Calu3 (cell line): ENCODE measurements around the gene DNM1. TPM values are rescaled to one million over a fixed set of nuclear protein-coding genes. Genes with fewer than 3 reads are reported as not detected.

Experiments
- BruUV-seq: library from RNA; stranded (reverse); fragments of 400-500 nt; replicated peaks from 2 replicates; lab custom pipeline; 2021; lab: Mats Ljungman, UMichigan
- CTCF ChIA-PET: fragments of 300-600 bp; sonication (Branson Sonifier 250); formaldehyde crosslinking; loops from one replicate; lab custom pipeline; 2022; ENCODE audit warnings: antibody characterized with exemption; lab: Charles Lee
- DNase-seq: peaks from one replicate; pipeline ENCODE4 v3.0.0; 2022
- H3K27ac Mint-ChIP-seq: one replicate; pipeline ENCODE4 v1.8.0; 2022; ENCODE audit warnings: mixed read lengths; ENCODE audit not compliant: unreplicated experiment
- H3K27me3 Mint-ChIP-seq: one replicate; pipeline ENCODE4 v1.8.0; 2022; ENCODE audit warnings: mixed read lengths; ENCODE audit not compliant: unreplicated experiment
- H3K36me3 Mint-ChIP-seq: one replicate; pipeline ENCODE4 v1.8.0; 2022; ENCODE audit warnings: mild to moderate bottlenecking, moderate library complexity, mixed read lengths; ENCODE audit not compliant: insufficient read depth, unreplicated experiment
- H3K4me1 Mint-ChIP-seq: one replicate; pipeline ENCODE4 v1.8.0; 2022; ENCODE audit warnings: mild to moderate bottlenecking, low read depth, mixed read lengths; ENCODE audit not compliant: unreplicated experiment
- H3K4me3 Mint-ChIP-seq: one replicate; pipeline ENCODE4 v1.8.0; 2022; ENCODE audit warnings: mild to moderate bottlenecking, low read depth, moderate library complexity, mixed read lengths; ENCODE audit not compliant: unreplicated experiment
- H3K9me3 Mint-ChIP-seq: one replicate; pipeline ENCODE4 v1.8.0; 2022; ENCODE audit warnings: low read depth, mixed read lengths; ENCODE audit not compliant: unreplicated experiment
- CTCF ChIP-seq: fragments of 200-600 bp; IDR thresholded peaks from one replicate; pipeline ENCODE4 v1.8.0; 2022; ENCODE audit warnings: antibody characterized with exemption; ENCODE audit not compliant: unreplicated experiment
- intact Hi-C: fragments of 100-400 bp; cut with micrococcal nuclease; formaldehyde crosslinking; loops from one replicate; pipeline ENCODE4 v1.10.0; 2022; ENCODE audit not compliant: unreplicated experiment
- total RNA-seq: library from RNA; stranded (reverse); gene quantifications from 2 replicates; pipeline ENCODE4 v1.2.3, GENCODE V29; 2022

DNM1 gene
- total RNA-seq, 1 experiment from 2014 or later = 40.0 TPM

GRCh38 chr9:128222026-128222425 is 18.8 kb downstream of the DNM1 start:
- no peak for TF ChIP-seq CTCF
- intact Hi-C loops = no loop called here
- CTCF ChIA-PET = no interaction called here
- no peak overlapping the region for H3K4me3 Mint-ChIP-seq
- no peaks in the 10 kb centered on the region for H3K4me1 Mint-ChIP-seq
- H3K36me3 Mint-ChIP-seq = peaks cover 4% of the 10 kb centered on the region
- no peak overlapping the region for H3K27ac Mint-ChIP-seq
- DNase-seq = no peak
- BruUV-seq = no TSS peak
- no peaks in the 10 kb centered on the region for H3K27me3 Mint-ChIP-seq
- H3K9me3 Mint-ChIP-seq = no peaks in the 10 kb centered on the region

- Mint-ChIP-seq H3K9me3 (no peaks in the 10 kb centered on the region), H3K4me1 (no peaks in the 10 kb centered on the region), H3K4me3 (no peak overlapping the region), H3K36me3 (peaks cover 4% of the 10 kb centered on the region), H3K27ac (no peak overlapping the region), H3K27me3 (no peaks in the 10 kb centered on the region)
- no peak for TF ChIP-seq CTCF
- no peak for DNase-seq
- intact Hi-C loops = no loop called here
- CTCF ChIA-PET = no interaction called here
- no TSS peak for BruUV-seq
Observed at GRCh38 chr9:128222880-128223670, 19.9 kb downstream of the DNM1 start.

GRCh38 chr9:128224877-128225276 is 21.7 kb downstream of the DNM1 start:
- no peak for TF ChIP-seq CTCF
- H3K36me3 Mint-ChIP-seq = peaks cover 4% of the 10 kb centered on the region
- no peak overlapping the region for H3K27ac Mint-ChIP-seq
- CTCF ChIA-PET = no interaction called here
- H3K4me1 Mint-ChIP-seq = no peaks in the 10 kb centered on the region
- no TSS peak for BruUV-seq
- no peaks in the 10 kb centered on the region for H3K9me3 Mint-ChIP-seq
- intact Hi-C loops = no loop called here
- H3K4me3 Mint-ChIP-seq = no peak overlapping the region
- H3K27me3 Mint-ChIP-seq = no peaks in the 10 kb centered on the region
- DNase-seq = no peak

GRCh38 chr9:128225770-128226411 is 22.7 kb downstream of the DNM1 start:
- peaks cover 4% of the 10 kb centered on the region for H3K36me3 Mint-ChIP-seq
- CTCF ChIA-PET = no interaction called here
- DNase-seq = no peak
- no peak for TF ChIP-seq CTCF
- H3K4me3 Mint-ChIP-seq = no peak overlapping the region
- BruUV-seq = no TSS peak
- no peaks in the 10 kb centered on the region for H3K4me1 Mint-ChIP-seq
- no peak overlapping the region for H3K27ac Mint-ChIP-seq
- H3K9me3 Mint-ChIP-seq = no peaks in the 10 kb centered on the region
- intact Hi-C loops = no loop called here
- H3K27me3 Mint-ChIP-seq = no peaks in the 10 kb centered on the region
